GM23338 (cell line): ENCODE results near the gene SLC30A3. TPM values are rescaled to one million over a fixed set of nuclear protein-coding genes. Genes with fewer than 3 reads are reported as not detected.

ENCODE experiments used
- ATAC-seq: fragments of 200-7000 bp; cut with Tn5 transposase; 3 replicates; pipeline ENCODE4 v1.9.1; 2020
- DNase-seq: peaks from one replicate; pipeline ENCODE4 v3.0.0-alpha.2; 2015; ENCODE audit warnings: low spot score
- H2AFZ ChIP-seq: fragments of 200-600 bp; sonication (generic); 2 replicates; pipeline ENCODE4 v1.8.0; 2016; ENCODE audit warnings: antibody characterized with exemption, mild to moderate bottlenecking, moderate library complexity
- H3F3A ChIP-seq: fragments of 200-600 bp; sonication (generic); replicated peaks from 2 replicates; pipeline ENCODE4 v1.8.0; 2017; ENCODE audit warnings: antibody characterized with exemption, mixed run types, low read depth
- H3K27ac ChIP-seq: fragments of 200-600 bp; sonication (generic); 2 replicates; pipeline ENCODE4 v1.6.1; 2016; ENCODE audit warnings: low read depth
- H3K27me3 ChIP-seq: fragments of 200-600 bp; sonication (generic); 2 replicates; pipeline ENCODE4 v1.8.0; 2016; ENCODE audit warnings: mild to moderate bottlenecking, mixed run types, moderate library complexity; ENCODE audit not compliant: insufficient read depth
- H3K36me3 ChIP-seq: fragments of 200-600 bp; sonication (generic); 2 replicates; pipeline ENCODE4 v1.8.0; 2016; ENCODE audit warnings: mild to moderate bottlenecking; ENCODE audit not compliant: insufficient read depth
- H3K4me1 ChIP-seq: fragments of 200-600 bp; sonication (generic); 2 replicates; pipeline ENCODE4 v1.8.0; 2016; ENCODE audit warnings: mild to moderate bottlenecking, moderate library complexity; ENCODE audit not compliant: insufficient read depth
- H3K4me2 ChIP-seq: fragments of 200-600 bp; sonication (generic); 2 replicates; pipeline ENCODE4 v1.7.1; 2017; ENCODE audit warnings: mixed run types
- H3K4me3 ChIP-seq: fragments of 200-600 bp; sonication (generic); 2 replicates; pipeline ENCODE4 v1.6.1; 2016; ENCODE audit warnings: mixed run types
- H3K79me2 ChIP-seq: fragments of 200-600 bp; sonication (generic); replicated peaks from 2 replicates; pipeline ENCODE4 v1.8.0; 2017; ENCODE audit warnings: mild to moderate bottlenecking; ENCODE audit not compliant: insufficient read depth
- H3K9me2 ChIP-seq: fragments of 200-600 bp; sonication (generic); 2 replicates; pipeline ENCODE4 v1.8.0; 2017; ENCODE audit not compliant: insufficient read depth
- H4K20me1 ChIP-seq: fragments of 200-600 bp; sonication (generic); replicated peaks from 2 replicates; pipeline ENCODE4 v1.8.0; 2017; ENCODE audit warnings: mild to moderate bottlenecking; ENCODE audit not compliant: insufficient read depth
- H3K27ac Mint-ChIP-seq: 2 replicates; pipeline ENCODE4 v1.8.0; 2020; ENCODE audit warnings: inconsistent platforms, mild to moderate bottlenecking, moderate library complexity, mixed read lengths
- H3K27me3 Mint-ChIP-seq: 3 replicates; pipeline ENCODE4 v1.8.0; 2022; ENCODE audit warnings: low read depth, mild to moderate bottlenecking, moderate library complexity, mixed read lengths, inconsistent platforms; ENCODE audit not compliant: insufficient read depth, poor library complexity
- H3K36me3 Mint-ChIP-seq: 3 replicates; pipeline ENCODE4 v1.8.0; 2021; ENCODE audit warnings: low read depth, mild to moderate bottlenecking, inconsistent platforms, moderate library complexity, mixed read lengths
- H3K4me1 Mint-ChIP-seq: 3 replicates; pipeline ENCODE4 v1.8.0; 2020; ENCODE audit warnings: mild to moderate bottlenecking, inconsistent platforms, mixed read lengths
- H3K4me3 Mint-ChIP-seq: 3 replicates; pipeline ENCODE4 v1.8.0; 2021; ENCODE audit warnings: moderate library complexity, mild to moderate bottlenecking, inconsistent platforms, mixed read lengths
- H3K9me3 Mint-ChIP-seq: 3 replicates; pipeline ENCODE4 v1.8.0; 2020; ENCODE audit warnings: moderate library complexity, mild to moderate bottlenecking, inconsistent platforms, mixed read lengths
- CREB1 ChIP-seq: fragments of 250-450 bp; sonication (Bioruptor Pico); IDR thresholded peaks from 2 replicates; pipeline ENCODE4 v1.5.0; 2020; ENCODE audit warnings: low read depth, mild to moderate bottlenecking, moderate library complexity
- EZH2 ChIP-seq: fragments of 200-600 bp; sonication (generic); IDR thresholded peaks from one replicate; pipeline ENCODE4 v1.8.0; 2017; ENCODE audit warnings: antibody characterized with exemption, mild to moderate bottlenecking, low read depth; ENCODE audit not compliant: unreplicated experiment
- EZH2phosphoT487 ChIP-seq: fragments of 200-600 bp; sonication (generic); IDR thresholded peaks from one replicate; pipeline ENCODE4 v1.8.1; 2018; ENCODE audit warnings: antibody characterized with exemption; ENCODE audit not compliant: unreplicated experiment
- JUNB ChIP-seq: IDR thresholded peaks from one replicate; pipeline ENCODE4 v1.6.1; 2016; ENCODE audit warnings: antibody characterized with exemption; ENCODE audit not compliant: unreplicated experiment
- NANOG ChIP-seq: IDR thresholded peaks from 2 replicates; pipeline ENCODE4 v1.6.1; 2016; ENCODE audit warnings: antibody characterized with exemption, borderline replicate concordance
- POLR2AphosphoS5 ChIP-seq: IDR thresholded peaks from 2 replicates; pipeline ENCODE4 v1.6.1; 2016; ENCODE audit warnings: antibody characterized with exemption, low read depth
- STAT1 ChIP-seq: IDR thresholded peaks from one replicate; pipeline ENCODE4 v1.6.1; 2016; ENCODE audit warnings: antibody characterized with exemption; ENCODE audit not compliant: unreplicated experiment
- ZNF114 ChIP-seq: fragments of 250-450 bp; sonication (Bioruptor Pico); IDR thresholded peaks from 2 replicates; pipeline ENCODE4 v1.5.0; 2020; ENCODE audit warnings: mild to moderate bottlenecking, moderate library complexity
- ZNF331 ChIP-seq: fragments of 250-450 bp; sonication (Bioruptor Pico); IDR thresholded peaks from 2 replicates; pipeline ENCODE4 v1.5.0; 2020; ENCODE audit warnings: low read depth, mild to moderate bottlenecking, moderate library complexity
- polyA plus RNA-seq: library from polyadenylated mRNA; unstranded; fragments of >200 nt; fragmentation: Nextera tagmentation; extraction: Ambion mirVana; gene quantifications from 2 replicates; pipeline ENCODE4 v1.2.1, GENCODE V29; 2016
- total RNA-seq: library from RNA; depleted of rRNA; stranded (reverse); fragments of >200 nt; shearing (Covaris generic); gene quantifications from 2 replicates; pipeline ENCODE4 v1.2.3, GENCODE V29; 2014
- TF ChIP-seq, protein P1 (sequence below): IDR thresholded peaks from 2 replicates; pipeline ENCODE4 v1.6.1; 2016; ENCODE audit warnings: antibody characterized with exemption
- TF ChIP-seq, protein P2 (sequence below): IDR thresholded peaks from one replicate; pipeline ENCODE4 v1.6.1; 2018; ENCODE audit warnings: antibody characterized with exemption; ENCODE audit not compliant: unreplicated experiment
- TF ChIP-seq, protein P3 (sequence below): fragments of 250-450 bp; sonication (Bioruptor Pico); IDR thresholded peaks from 2 replicates; pipeline ENCODE4 v1.5.0; 2020; ENCODE audit warnings: mild to moderate bottlenecking, moderate library complexity
- TF ChIP-seq, protein P4 (sequence below), 2 experiments: fragments of 200-600 bp in 1 of 2; sonication (generic) in 1 of 2; conservative IDR thresholded peaks; 2 replicates each; pipeline versions ENCODE4 v1.5.1 to v1.6.1; 2016 to 2017; ENCODE audit warnings: antibody characterized with exemption in 2 of 2, low read depth in 2 of 2, mild to moderate bottlenecking in 2 of 2, moderate library complexity in 1 of 2

SLC30A3 gene
- total and polyA plus RNA-seq, 2 experiments from 2014 or later: 4.1 to 8.3 TPM

DNA sequence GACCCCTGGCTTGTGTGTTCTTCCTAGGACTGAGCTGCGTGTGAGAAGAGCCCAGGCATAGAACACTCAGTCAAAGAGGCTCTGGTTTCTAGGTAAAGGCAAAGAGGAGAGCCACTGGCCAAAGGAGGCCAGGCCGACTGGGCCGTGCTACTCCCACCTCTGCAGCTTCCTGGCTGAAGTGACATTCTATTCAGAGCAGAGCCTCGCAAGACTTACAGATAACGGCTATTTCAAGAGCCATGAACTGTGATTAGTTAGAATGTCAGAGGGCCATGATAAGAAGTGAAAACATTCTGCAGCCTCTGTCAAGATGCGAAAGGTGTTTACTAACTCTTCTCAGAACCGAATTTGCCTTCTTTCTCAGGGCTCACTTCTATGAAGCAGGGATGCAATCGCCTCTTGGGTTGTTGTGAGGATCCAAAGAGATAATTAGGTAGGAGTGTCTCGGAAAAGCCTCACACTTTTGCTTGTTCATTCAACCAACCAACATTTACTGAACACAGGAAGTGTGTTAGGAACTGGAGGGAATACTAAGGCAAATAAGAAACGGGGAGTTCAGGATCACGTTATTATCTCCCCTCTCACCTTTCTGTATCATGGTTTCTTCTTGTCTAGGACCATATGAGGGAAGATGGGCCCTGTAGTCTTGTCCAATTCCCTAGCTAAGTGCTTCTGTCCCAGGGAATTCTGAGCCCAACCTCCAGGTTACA, 8.9 kb upstream of the SLC30A3 start:
- no peak for ATAC-seq
- no peaks in the 10 kb centered on the region for H3K9me2 ChIP-seq
- H3K27ac ChIP-seq: no peak overlapping the region
- no peaks in the 10 kb centered on the region for H3F3A ChIP-seq
- Mint-ChIP-seq H3K36me3 (no peaks in the 10 kb centered on the region; the same call in 2 of the 3 replicates), H3K4me3 (no peak overlapping the region), H3K4me1 (peaks cover 5% of the 10 kb centered on the region), H3K27me3 (no peaks in the 10 kb centered on the region), H3K9me3 (0 out of 3 replicates have a peak, but pooled peaks cover 3% of the 10 kb centered on the region), H3K27ac (no peak overlapping the region)
- no peak for DNase-seq
- H3K27me3 ChIP-seq: peaks cover 11% of the 10 kb centered on the region
- H3K4me1 ChIP-seq: no peaks in the 10 kb centered on the region
- H3K4me2 ChIP-seq: no peak overlapping the region
- no peaks in the 10 kb centered on the region for H4K20me1 ChIP-seq
- no peaks in the 10 kb centered on the region for H3K36me3 ChIP-seq
- no peaks in the 10 kb centered on the region for H3K79me2 ChIP-seq
- TF ChIP-seq EZH2 (no peak), CREB1 (no peak), NANOG (no peak), STAT1 (no peak), ZNF331 (no peak), POLR2AphosphoS5 (no peak), JUNB (no peak), EZH2phosphoT487 (no peak), ZNF114 (CRISPR knock-in tag) (no peak)
- TF ChIP-seq, protein P1, sequence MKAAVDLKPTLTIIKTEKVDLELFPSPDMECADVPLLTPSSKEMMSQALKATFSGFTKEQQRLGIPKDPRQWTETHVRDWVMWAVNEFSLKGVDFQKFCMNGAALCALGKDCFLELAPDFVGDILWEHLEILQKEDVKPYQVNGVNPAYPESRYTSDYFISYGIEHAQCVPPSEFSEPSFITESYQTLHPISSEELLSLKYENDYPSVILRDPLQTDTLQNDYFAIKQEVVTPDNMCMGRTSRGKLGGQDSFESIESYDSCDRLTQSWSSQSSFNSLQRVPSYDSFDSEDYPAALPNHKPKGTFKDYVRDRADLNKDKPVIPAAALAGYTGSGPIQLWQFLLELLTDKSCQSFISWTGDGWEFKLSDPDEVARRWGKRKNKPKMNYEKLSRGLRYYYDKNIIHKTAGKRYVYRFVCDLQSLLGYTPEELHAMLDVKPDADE: no peak
- TF ChIP-seq, protein P2, sequence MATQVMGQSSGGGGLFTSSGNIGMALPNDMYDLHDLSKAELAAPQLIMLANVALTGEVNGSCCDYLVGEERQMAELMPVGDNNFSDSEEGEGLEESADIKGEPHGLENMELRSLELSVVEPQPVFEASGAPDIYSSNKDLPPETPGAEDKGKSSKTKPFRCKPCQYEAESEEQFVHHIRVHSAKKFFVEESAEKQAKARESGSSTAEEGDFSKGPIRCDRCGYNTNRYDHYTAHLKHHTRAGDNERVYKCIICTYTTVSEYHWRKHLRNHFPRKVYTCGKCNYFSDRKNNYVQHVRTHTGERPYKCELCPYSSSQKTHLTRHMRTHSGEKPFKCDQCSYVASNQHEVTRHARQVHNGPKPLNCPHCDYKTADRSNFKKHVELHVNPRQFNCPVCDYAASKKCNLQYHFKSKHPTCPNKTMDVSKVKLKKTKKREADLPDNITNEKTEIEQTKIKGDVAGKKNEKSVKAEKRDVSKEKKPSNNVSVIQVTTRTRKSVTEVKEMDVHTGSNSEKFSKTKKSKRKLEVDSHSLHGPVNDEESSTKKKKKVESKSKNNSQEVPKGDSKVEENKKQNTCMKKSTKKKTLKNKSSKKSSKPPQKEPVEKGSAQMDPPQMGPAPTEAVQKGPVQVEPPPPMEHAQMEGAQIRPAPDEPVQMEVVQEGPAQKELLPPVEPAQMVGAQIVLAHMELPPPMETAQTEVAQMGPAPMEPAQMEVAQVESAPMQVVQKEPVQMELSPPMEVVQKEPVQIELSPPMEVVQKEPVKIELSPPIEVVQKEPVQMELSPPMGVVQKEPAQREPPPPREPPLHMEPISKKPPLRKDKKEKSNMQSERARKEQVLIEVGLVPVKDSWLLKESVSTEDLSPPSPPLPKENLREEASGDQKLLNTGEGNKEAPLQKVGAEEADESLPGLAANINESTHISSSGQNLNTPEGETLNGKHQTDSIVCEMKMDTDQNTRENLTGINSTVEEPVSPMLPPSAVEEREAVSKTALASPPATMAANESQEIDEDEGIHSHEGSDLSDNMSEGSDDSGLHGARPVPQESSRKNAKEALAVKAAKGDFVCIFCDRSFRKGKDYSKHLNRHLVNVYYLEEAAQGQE: no peak
- TF ChIP-seq, protein P3, sequence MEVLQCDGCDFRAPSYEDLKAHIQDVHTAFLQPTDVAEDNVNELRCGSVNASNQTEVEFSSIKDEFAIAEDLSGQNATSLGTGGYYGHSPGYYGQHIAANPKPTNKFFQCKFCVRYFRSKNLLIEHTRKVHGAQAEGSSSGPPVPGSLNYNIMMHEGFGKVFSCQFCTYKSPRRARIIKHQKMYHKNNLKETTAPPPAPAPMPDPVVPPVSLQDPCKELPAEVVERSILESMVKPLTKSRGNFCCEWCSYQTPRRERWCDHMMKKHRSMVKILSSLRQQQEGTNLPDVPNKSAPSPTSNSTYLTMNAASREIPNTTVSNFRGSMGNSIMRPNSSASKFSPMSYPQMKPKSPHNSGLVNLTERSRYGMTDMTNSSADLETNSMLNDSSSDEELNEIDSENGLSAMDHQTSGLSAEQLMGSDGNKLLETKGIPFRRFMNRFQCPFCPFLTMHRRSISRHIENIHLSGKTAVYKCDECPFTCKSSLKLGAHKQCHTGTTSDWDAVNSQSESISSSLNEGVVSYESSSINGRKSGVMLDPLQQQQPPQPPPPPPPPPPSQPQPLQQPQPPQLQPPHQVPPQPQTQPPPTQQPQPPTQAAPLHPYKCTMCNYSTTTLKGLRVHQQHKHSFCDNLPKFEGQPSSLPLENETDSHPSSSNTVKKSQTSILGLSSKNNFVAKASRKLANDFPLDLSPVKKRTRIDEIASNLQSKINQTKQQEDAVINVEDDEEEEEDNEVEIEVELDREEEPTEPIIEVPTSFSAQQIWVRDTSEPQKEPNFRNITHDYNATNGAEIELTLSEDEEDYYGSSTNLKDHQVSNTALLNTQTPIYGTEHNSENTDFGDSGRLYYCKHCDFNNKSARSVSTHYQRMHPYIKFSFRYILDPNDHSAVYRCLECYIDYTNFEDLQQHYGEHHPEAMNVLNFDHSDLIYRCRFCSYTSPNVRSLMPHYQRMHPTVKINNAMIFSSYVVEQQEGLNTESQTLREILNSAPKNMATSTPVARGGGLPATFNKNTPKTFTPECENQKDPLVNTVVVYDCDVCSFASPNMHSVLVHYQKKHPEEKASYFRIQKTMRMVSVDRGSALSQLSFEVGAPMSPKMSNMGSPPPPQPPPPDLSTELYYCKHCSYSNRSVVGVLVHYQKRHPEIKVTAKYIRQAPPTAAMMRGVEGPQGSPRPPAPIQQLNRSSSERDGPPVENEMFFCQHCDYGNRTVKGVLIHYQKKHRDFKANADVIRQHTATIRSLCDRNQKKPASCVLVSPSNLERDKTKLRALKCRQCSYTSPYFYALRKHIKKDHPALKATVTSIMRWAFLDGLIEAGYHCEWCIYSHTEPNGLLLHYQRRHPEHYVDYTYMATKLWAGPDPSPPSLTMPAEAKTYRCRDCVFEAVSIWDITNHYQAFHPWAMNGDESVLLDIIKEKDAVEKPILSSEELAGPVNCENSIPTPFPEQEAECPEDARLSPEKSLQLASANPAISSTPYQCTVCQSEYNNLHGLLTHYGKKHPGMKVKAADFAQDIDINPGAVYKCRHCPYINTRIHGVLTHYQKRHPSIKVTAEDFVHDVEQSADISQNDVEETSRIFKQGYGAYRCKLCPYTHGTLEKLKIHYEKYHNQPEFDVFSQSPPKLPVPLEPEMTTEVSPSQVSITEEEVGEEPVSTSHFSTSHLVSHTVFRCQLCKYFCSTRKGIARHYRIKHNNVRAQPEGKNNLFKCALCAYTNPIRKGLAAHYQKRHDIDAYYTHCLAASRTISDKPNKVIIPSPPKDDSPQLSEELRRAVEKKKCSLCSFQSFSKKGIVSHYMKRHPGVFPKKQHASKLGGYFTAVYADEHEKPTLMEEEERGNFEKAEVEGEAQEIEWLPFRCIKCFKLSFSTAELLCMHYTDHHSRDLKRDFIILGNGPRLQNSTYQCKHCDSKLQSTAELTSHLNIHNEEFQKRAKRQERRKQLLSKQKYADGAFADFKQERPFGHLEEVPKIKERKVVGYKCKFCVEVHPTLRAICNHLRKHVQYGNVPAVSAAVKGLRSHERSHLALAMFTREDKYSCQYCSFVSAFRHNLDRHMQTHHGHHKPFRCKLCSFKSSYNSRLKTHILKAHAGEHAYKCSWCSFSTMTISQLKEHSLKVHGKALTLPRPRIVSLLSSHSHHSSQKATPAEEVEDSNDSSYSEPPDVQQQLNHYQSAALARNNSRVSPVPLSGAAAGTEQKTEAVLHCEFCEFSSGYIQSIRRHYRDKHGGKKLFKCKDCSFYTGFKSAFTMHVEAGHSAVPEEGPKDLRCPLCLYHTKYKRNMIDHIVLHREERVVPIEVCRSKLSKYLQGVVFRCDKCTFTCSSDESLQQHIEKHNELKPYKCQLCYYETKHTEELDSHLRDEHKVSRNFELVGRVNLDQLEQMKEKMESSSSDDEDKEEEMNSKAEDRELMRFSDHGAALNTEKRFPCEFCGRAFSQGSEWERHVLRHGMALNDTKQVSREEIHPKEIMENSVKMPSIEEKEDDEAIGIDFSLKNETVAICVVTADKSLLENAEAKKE: no peak
- TF ChIP-seq, protein P4, sequence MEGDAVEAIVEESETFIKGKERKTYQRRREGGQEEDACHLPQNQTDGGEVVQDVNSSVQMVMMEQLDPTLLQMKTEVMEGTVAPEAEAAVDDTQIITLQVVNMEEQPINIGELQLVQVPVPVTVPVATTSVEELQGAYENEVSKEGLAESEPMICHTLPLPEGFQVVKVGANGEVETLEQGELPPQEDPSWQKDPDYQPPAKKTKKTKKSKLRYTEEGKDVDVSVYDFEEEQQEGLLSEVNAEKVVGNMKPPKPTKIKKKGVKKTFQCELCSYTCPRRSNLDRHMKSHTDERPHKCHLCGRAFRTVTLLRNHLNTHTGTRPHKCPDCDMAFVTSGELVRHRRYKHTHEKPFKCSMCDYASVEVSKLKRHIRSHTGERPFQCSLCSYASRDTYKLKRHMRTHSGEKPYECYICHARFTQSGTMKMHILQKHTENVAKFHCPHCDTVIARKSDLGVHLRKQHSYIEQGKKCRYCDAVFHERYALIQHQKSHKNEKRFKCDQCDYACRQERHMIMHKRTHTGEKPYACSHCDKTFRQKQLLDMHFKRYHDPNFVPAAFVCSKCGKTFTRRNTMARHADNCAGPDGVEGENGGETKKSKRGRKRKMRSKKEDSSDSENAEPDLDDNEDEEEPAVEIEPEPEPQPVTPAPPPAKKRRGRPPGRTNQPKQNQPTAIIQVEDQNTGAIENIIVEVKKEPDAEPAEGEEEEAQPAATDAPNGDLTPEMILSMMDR (conservative IDR thresholded peaks at IDR 0.05; ENCODE audit: low read depth in 2 of 2): no peak
- no peak overlapping the region for H2AFZ ChIP-seq
- H3K4me3 ChIP-seq: no peak overlapping the region
